ENCODE results near the gene MAP7.

DNA sequence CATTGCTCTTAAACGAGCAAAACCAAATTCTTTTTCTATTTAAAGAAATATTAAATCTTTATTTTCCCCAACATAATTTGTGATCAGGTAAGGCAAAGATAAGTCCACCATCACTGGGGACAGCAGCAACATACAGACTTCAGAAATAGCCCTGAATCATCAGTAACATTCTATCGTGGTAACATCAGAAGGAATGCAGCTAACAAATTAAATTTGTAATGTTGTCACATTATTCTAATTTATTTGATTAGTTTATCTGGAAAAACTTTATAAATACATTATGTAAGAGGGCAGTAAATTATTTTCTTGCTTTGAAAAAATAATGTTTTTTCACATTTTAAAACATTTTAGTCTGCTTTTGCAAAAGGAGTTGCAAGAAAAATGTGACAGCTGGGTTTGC lies 206.9 kb downstream of the MAP7 start:
- TF ChIP-seq CTCF (conservative IDR thresholded peaks at IDR 0.05) (no peak), ZFX (IDR thresholded peaks at IDR 0.05) (no peak)
